ENCODE results near the gene ATAT1.
A peak's percentile ranks its signal among the peaks of the same experiment; 100 is the strongest.
"Not testable (repeated sequence)": the region's sequence is repeated elsewhere in the genome, so short reads cannot be mapped to it uniquely, and the experiment has no call there.

Gene ATAT1

GRCh38 chr6:30626484-30627366 lies at the start of gene ATAT1:
ATAT1 (plus strand) TSS chr6:30626874.
- DNase-seq (ENCODE audit: low spot score) (peak; percentile 37), FAIRE-seq (no peak)

- no peak for DNase-seq (ENCODE audit: low spot score)
- FAIRE-seq, result no peak
Measured at GRCh38 chr6:30578051-30578450, 48.6 kb upstream of the ATAT1 start.

- DNase-seq (ENCODE audit: low spot score), result no peak
- no peak for FAIRE-seq
Measured at GRCh38 chr6:30583921-30584320, 42.8 kb upstream of the ATAT1 start.

DNA sequence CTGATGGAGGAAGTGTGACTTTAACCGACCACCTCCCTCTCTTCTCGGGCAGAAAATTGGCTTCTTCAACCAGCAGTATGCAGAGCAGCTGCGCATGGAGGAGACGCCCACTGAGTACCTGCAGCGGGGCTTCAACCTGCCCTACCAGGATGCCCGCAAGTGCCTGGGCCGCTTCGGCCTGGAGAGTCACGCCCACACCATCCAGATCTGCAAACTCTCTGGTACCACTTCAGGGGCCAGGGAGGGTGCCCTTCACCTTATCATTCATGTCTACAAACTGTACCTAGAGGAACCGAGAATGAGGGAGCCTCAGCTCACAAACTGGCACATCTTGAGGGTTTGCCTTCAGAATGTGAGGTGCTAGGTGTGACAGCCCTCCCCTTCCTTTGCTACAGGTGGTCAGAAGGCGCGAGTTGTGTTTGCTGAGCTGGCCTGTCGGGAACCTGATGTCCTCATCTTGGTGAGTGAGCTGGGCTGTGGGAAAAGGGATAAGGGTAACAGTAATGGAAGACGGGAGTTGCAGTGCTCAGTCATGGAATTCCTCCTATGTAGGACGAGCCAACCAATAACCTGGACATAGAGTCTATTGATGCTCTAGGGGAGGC lies 36.8 kb upstream of the ATAT1 start:
- FAIRE-seq (no peak), DNase-seq (ENCODE audit: low spot score) (no peak)

DNA sequence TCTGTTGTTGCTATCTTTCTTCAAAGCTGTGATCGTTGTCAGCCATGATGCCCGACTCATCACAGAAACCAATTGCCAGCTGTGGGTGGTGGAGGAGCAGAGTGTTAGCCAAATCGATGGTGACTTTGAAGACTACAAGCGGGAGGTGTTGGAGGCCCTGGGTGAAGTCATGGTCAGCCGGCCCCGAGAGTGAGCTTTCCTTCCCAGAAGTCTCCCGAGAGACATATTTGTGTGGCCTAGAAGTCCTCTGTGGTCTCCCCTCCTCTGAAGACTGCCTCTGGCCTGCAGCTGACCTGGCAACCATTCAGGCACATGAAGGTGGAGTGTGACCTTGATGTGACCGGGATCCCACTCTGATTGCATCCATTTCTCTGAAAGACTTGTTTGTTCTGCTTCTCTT lies 36.2 kb upstream of the ATAT1 start:
- DNase-seq (ENCODE audit: low spot score), result no peak
- no peak for FAIRE-seq

GRCh38 chr6:30591008-30591407 lies 35.7 kb upstream of the ATAT1 start:
- DNase-seq (ENCODE audit: low spot score) (no peak), FAIRE-seq (no peak)

DNA sequence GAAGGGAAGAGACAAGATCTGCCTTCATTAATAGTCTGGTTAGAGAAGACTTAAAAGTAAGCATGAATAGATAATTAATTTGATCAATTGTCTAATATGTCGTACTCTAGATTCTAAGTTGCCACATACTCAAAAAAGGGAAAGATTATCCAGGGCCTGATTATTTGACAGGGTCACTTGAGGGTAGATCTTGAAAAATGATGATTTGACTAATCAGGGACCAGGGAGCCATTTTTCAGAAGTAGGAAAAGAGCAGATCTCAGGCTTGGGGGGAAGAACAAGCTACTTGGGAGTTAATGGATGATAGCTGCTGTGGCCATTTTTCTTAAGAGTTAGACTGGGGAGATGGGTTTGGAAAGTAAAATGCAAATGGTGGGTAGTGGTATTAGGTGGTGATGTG lies 34.4 kb upstream of the ATAT1 start:
- FAIRE-seq (no peak), DNase-seq (ENCODE audit: low spot score) (no peak)

- FAIRE-seq, result not testable (repeated sequence)
- DNase-seq (ENCODE audit: low spot score), result peak; percentile 25
Measured at GRCh38 chr6:30597315-30598144, 29.1 kb upstream of the ATAT1 start.

DNA sequence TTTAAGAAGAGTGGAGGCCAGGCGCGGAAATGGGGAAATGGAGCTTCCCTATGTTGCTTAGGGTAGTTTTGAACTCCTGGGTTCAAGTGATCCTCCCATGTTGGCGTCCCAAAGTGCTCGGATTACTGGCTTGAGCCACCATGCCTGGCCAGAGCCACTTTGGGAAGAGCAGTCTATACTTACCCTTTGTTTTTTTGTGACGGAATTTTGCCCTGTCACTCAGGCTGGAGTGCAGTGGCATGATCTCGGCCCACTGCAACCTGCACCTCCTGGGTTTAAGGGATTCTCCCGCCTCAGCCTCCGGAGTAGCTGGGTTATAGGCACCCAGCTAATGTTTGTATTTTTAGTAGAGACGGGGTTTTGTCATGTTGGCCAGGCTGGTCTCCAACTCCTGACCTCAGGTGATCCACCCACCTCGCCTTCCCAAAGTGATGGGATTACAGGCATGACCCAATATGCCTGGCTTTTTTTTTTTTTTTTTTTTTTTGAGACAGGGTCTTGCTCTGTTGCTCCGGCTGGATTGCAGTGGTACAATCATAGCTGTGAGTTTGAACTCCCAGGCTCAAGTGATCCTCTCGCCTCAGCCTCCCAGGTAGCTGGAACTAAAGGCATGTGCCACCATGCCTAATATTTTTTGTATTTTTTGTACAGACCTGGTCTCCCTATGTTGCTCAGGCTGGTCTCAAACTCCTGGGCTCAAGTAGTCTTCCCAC lies 27.6 kb upstream of the ATAT1 start:
- DNase-seq (ENCODE audit: low spot score) (no peak), FAIRE-seq (no peak)

GRCh38 chr6:30599625-30600324 lies 26.9 kb upstream of the ATAT1 start:
- FAIRE-seq, result no peak
- DNase-seq (ENCODE audit: low spot score), result no peak

DNA sequence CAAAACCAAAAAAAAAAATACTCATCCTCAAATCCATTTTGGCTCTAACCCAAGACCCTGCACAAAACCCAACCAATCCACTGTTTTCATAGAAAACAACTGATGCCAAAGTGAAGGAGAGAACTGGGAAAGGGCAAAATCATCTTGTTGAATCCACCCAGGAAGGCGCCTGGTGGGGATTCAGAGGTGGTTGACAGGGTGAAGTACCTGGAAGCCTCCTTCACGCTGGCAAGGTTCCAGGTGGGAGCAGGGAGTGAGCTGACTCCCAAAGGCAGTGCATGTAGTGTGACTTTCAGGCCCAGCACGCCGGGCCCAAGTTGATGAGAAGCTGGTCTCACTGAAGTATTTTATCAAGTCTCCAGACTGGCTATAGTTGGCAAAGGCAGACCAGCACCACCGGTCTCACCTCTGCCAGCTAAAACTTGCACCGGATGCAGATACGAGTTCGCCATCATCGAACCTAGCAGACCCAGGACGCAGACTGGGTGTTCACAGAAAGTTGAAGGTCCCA lies 26.2 kb upstream of the ATAT1 start:
- no peak for FAIRE-seq
- no peak for DNase-seq (ENCODE audit: low spot score)

- FAIRE-seq, result no peak
- no peak for DNase-seq (ENCODE audit: low spot score)
Measured at GRCh38 chr6:30601436-30601814, 25.2 kb upstream of the ATAT1 start.

- DNase-seq (ENCODE audit: low spot score) (no peak), FAIRE-seq (no peak)
Measured at GRCh38 chr6:30601815-30602641, 24.6 kb upstream of the ATAT1 start.

GRCh38 chr6:30603961-30604360 lies 22.7 kb upstream of the ATAT1 start:
- DNase-seq (ENCODE audit: low spot score) (no peak), FAIRE-seq (no peak)

DNA sequence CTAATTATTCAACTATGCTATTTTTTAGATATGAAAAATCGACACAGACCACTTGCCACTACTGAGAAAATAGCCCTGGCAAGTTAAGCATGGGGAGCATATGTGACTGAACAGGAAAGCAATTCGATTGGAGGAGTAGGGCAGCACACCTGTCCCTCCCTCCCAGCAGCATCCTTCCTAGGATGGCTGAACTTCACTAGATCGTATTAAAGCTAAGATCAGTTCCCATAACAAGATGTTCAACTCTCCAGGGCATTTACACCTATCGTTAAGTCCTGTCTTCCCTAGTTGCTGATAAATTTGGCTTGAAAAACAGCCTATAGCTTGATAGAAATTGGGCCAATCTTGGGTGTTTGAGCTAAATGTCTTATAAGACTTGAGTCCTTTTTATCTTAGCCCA lies 16.6 kb upstream of the ATAT1 start:
- DNase-seq (ENCODE audit: low spot score) (no peak), FAIRE-seq (no peak)

DNA sequence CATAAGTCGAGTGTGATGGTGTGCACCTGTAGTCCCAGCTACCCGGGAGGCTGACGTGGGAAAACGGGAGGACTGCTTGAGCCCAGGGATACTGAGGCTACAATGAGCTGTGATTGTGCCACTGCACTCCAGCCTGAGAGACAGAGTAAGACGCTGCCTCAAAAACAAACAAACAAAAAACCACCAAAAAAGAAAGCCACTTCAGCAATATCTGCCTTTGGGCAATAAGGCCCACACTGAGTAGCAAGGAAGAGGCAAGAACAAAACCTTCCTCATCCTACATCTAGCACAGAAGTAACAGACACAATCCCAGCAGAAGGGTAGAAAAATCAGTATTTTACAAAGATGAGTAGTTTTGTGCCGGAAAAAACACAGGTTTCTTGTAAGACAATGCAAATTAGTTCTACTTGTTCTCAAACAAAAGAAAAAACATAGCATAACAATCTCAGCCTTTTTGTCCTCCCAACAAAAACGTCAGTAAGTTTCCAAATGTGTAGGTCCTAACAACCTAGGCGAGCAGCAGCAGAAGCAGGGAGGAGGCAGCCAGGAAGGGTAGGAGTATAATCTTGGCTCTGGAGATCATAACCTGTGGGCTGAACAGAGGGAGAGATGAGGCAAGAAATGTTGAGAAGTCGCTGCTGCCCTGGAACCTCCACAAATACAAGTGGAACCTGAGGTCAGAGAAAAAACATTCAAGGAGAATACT lies 15.4 kb upstream of the ATAT1 start:
- FAIRE-seq, result no peak
- no peak for DNase-seq (ENCODE audit: low spot score)

DNA sequence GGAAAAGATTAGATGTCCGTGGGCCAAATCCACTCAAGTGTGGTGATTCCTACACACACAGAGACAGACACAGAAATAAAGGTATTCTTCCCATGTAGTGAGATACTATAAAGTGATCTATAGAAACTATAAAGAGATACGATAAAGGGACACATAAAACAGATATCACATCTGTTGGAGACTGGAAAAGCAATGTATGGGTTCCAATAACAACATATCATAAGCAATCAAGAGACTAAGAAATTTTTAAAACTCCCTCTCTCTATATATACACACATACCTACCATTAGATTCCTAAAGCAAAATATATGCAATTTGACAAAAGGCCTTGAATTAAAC lies 14.8 kb upstream of the ATAT1 start:
- DNase-seq (ENCODE audit: low spot score) (no peak), FAIRE-seq (no peak)

- DNase-seq (ENCODE audit: low spot score) (no peak), FAIRE-seq (no peak)
Measured at GRCh38 chr6:30612213-30612612, 14.5 kb upstream of the ATAT1 start.

DNA sequence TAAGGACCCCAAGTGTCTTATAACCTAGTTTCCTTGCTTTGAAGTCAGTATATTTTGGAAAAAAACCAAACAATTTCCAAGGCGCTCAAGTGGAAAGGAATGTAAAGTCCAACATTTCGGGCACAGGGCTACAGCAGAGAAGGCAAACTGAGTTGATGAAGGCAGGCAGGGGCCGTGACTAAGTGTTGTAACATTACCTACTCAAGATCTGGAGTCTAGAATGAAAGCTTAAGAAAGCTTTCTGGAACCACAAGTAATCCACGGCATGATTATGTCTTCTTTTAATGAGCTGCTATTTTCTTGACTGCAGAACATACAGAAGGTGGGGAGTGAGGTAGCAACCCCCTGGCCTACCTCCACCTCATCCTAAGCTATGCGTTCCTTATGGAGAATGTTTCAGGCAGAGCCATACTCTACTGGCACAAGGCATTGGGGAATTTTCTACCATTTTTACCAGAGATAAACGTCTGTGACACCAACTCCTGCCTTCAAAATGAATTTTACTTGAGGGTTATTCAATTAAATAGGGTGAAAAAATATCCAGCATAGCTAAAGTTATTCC lies 13.9 kb upstream of the ATAT1 start:
- FAIRE-seq (peak; percentile 79), DNase-seq (ENCODE audit: low spot score) (peak; percentile 66)
